ENCODE results near the gene FBXL17. TPM values are rescaled to one million over a fixed set of nuclear protein-coding genes. Genes with fewer than 3 reads are reported as not detected.
A peak's percentile ranks its signal among the peaks of the same experiment; 100 is the strongest.

FBXL17 gene
- total RNA-seq, 2 donors from 2014 or later, result 3.1 to 7.0 TPM

DNA sequence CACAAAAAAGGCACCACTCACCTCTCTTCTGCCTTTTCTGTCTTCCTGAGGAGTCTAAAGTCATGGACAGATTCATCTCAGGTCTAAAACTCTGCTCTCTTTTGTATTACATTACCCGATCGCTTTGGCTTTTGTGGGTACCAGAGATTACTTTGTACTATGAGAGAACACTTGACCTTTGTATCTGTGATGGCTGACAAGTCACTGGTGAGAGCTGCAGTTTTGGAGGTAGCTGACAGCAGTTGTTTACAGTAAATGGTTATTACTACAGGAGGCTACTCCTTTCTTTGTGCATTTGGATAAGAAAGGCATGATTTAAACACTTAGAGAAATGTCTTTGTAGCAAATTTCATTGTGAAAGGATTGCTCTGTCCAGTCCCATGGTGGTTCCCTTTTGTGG, 307.3 kb downstream of the FBXL17 start:
- H3K27ac Mint-ChIP-seq, result no peak overlapping the region
- ATAC-seq, result no peak
- DNase-seq (ENCODE audit: low spot score in 2 of 2), result no peak
- peaks cover 13 to 15% of the 10 kb centered on the region in 2 donors for H3K36me3 Mint-ChIP-seq
- peaks cover 11 to 15% of the 10 kb centered on the region in 2 donors for H3K9me3 Mint-ChIP-seq

DNA sequence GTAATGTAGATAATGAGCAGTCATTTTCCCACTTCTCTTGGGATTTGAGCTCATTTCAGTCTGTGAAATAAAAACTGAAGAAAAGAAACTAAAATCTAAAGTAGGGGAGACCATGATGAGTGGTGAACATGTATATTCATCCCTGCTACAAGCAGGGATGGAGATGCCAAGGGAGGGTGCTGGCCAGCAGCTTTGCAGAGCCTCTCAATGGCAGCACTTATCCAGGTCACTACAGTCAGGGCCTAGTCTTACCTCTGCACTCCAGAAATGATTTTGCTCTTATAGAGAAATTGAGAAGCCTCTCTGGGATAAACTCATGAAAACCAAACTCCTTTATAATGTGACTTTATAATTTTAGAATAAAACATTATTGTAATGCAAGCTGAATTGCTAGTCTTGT, 317.6 kb downstream of the FBXL17 start:
- DNase-seq (ENCODE audit: low spot score in 2 of 2), result no peak
- Mint-ChIP-seq H3K27ac (no peak overlapping the region), H3K9me3 (no peaks in the 10 kb centered on the region), H3K36me3 (no peaks in the 10 kb centered on the region)
- ATAC-seq, result no peak

DNA sequence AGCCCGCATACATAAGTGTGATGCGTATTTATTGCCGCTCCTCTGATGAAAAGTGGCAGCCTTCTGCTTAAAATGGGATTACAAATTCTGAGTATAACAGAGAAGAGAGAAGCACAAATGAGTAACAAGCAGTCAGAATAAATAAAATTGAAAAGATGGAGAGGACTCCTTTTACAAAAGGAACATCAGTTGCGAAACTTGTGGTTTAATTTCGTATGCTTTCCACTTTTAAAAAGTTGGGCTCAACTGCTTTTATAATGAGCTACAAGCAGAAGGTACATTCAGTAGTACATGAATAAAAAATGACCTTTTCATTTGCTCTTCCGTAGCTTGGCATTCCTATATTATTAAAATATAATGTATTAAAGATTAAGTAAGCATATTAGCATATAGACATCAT, 320.0 kb downstream of the FBXL17 start:
- Mint-ChIP-seq H3K36me3 (no peaks in the 10 kb centered on the region), H3K27ac (no peak overlapping the region), H3K9me3 (no peaks in the 10 kb centered on the region)
- DNase-seq (ENCODE audit: low spot score in 2 of 2), result no peak
- no peak for ATAC-seq

DNA sequence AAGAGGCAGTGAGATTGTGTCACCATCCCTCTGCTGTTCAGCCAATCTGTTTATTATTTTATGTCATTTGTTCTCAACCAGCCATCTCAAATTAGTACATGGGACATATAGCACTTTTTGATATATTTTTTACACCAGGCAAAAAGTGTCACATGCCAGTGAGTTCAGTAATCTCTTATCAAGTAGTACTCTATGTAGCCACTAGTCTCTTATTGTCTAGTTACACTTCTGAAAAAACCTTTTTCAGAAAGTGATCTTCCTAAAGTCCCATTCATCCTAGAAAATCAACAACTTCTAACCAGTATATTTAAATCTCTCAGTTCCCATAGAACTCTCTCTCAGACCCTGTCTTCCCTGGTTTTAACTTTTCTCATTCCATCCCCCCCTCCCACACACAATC, 321.6 kb downstream of the FBXL17 start:
- peaks cover 4% of the 10 kb centered on the region in 2 donors for H3K36me3 Mint-ChIP-seq
- no peaks in the 10 kb centered on the region for H3K9me3 Mint-ChIP-seq
- ATAC-seq, result no peak
- DNase-seq (ENCODE audit: low spot score in 2 of 2), result no peak
- no peak overlapping the region for H3K27ac Mint-ChIP-seq

DNA sequence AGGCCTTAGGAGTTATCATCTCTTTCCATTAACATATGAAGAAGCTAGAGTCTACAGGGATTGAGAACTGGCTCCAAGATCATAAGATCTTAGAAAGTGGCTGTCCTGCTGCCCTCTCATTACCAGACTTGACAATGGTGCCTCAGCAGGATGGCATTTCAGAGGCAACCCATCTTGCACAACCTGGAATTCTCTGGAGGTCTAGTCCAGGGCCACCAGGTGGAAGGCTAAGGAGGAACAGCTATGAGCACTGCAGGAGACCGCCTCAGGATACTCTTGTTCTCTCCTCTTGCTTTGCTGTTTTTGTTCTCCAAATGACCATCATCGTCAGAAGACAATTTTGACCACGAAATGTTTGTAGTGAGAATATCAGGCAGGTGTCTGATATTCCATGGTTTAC, 322.6 kb downstream of the FBXL17 start:
- ATAC-seq (no peak), DNase-seq (ENCODE audit: low spot score in 2 of 2) (no peak)
- peaks cover 4 to 10% of the 10 kb centered on the region in 2 donors for H3K36me3 Mint-ChIP-seq
- H3K9me3 Mint-ChIP-seq, result no peaks in the 10 kb centered on the region
- no peak overlapping the region for H3K27ac Mint-ChIP-seq

DNA sequence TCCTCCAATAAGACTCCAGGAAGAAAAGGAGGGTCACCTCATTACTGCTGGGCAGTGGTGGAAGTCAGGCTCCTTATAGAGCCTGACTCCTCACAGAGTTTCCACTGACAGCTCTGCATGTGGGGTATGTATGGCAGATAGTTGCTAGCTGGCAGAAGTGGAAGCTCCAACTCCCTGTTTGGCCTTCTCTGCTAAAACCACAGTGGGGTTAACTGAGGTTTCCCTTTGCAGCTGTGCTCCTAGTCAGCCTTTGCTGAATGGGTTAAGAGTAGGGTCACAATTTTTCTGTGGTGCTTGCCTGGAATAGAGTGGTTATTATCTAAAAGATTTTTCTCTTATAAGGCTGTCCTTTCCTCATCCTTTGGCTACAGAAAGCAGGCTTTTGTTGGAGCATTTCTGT, 327.5 kb downstream of the FBXL17 start:
- DNase-seq (ENCODE audit: low spot score in 2 of 2) (no peak), ATAC-seq (no peak)
- Mint-ChIP-seq H3K36me3 (peaks cover 36 to 59% of the 10 kb centered on the region in 2 donors), H3K9me3 (peaks cover 35 to 37% of the 10 kb centered on the region in 2 donors), H3K27ac (no peak overlapping the region)

DNA sequence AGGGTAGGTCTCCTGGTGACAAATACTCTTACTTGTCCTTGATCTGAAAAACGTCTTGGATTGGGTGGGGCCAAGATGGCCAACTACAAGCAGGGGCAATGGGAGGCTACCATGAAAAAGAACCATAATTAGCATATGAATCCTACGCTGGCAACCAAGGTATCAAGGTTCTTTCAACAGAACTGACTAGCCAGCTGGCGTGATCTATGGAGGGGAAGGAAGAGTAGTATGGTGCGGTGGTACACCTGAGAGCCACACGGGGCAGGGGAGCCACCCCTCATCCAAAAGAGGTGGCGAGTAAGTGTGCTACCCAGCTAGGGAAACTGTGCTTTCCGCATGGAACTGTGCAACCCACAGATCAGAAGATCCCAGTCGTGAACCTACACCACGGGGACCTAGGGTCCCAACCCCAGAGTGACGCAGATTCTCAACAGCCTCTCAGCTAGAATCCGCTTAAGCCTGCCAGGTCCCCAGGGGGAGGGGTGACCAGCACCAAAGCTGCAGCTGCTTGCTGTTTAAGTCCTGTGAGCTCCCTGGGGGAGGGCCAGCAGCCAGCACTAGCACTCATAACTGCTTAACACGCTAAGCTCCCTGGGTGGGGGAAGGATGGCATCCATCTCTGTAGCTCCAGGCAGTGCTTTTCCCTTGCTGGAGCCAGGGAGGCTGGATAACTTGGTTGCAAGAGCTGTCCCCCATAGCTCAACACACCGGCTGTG, 334.8 kb downstream of the FBXL17 start:
- H3K27ac Mint-ChIP-seq, result peak overlapping the region in 1 of 2 donors; percentile 75
- H3K9me3 Mint-ChIP-seq, result peaks cover 22 to 32% of the 10 kb centered on the region in 2 donors
- H3K36me3 Mint-ChIP-seq, result peaks cover 30 to 40% of the 10 kb centered on the region in 2 donors
- no peak for DNase-seq (ENCODE audit: low spot score in 2 of 2)
- ATAC-seq, result no peak

DNA sequence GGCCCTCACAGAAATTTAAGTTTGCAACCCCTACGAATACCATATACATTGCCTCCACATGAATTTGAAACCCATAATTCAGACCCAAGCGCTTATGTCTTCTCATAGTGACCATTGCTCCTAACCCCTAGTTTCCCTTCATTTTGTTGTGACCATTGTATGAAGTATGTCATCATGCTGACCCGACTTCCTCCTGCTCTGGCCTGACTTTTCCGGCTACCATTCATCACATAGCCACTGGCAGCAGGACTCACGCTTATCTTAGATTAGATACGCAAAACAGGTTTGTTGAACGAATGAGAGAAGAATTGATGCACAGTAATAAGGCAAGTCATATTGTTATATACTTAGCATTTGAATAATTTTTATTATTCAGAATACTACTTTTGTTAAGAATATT, 345.4 kb downstream of the FBXL17 start:
- Mint-ChIP-seq H3K27ac (no peak overlapping the region), H3K9me3 (peaks cover 0 to 4% of the 10 kb centered on the region in 2 donors), H3K36me3 (no peaks in the 10 kb centered on the region)
- DNase-seq (ENCODE audit: low spot score in 2 of 2) (no peak), ATAC-seq (no peak)

DNA sequence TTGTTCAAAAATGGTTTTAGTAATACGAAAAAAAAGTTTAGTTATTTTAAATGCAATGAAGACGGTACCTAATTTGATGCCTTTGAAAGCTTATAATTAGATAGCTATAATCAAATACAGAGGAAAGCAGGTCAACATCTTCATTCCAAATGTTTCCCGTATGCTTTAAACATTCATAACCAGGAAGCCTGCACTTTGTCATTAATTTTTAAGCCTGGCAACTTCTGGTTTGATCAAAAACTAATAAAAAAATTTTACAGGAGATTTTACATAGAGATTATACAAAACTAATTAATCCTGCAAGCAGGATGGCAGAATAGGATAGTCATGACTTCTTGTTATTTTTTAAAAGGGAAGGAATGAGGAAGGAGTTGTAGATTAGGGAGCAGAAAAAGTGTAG, 353.0 kb downstream of the FBXL17 start:
- no peak overlapping the region for H3K27ac Mint-ChIP-seq
- DNase-seq (ENCODE audit: low spot score in 2 of 2) (no peak), ATAC-seq (no peak)
- H3K36me3 Mint-ChIP-seq, result no peaks in the 10 kb centered on the region
- no peaks in the 10 kb centered on the region for H3K9me3 Mint-ChIP-seq

DNA sequence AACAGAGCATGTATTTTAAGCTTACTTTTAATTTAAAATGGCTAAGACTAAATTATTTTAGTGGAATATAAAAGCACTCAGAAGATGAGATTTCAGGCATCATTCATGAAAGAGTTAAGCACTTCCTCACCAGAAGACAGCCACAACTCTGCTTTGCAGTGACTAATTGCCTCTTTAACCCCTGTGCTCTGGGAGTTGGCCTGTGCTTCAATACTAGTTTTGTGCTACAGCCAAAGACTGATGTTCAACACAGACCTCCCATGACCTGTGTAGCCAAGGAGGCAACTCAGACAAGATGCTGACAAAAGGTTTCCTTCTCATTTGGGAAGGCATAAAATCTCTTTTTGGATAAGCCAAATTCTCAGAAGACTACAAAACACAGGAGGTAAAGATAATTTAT, 353.5 kb downstream of the FBXL17 start:
- Mint-ChIP-seq H3K27ac (no peak overlapping the region), H3K36me3 (no peaks in the 10 kb centered on the region), H3K9me3 (no peaks in the 10 kb centered on the region)
- ATAC-seq, result no peak
- no peak for DNase-seq (ENCODE audit: low spot score in 2 of 2)

DNA sequence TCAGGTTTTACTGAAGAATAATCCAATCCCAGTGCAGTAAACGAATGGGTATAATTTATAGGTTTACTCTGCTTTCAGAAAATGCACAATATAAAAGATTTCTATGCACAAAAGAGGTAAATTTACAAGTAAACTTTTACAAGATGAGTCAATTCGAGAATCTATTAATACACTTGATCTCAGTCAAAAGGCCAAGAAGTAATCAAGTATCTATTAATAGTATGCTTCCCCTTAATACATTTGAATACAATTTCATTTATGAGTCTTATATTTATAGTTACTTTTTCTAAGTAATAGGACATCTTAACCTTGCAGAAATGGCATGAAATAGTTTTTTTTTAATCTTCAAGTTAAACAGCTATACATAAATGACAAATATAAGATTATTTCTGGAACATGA, 355.9 kb downstream of the FBXL17 start:
- no peak for DNase-seq (ENCODE audit: low spot score in 2 of 2)
- H3K36me3 Mint-ChIP-seq, result no peaks in the 10 kb centered on the region
- H3K27ac Mint-ChIP-seq, result no peak overlapping the region
- no peaks in the 10 kb centered on the region for H3K9me3 Mint-ChIP-seq
- no peak for ATAC-seq

DNA sequence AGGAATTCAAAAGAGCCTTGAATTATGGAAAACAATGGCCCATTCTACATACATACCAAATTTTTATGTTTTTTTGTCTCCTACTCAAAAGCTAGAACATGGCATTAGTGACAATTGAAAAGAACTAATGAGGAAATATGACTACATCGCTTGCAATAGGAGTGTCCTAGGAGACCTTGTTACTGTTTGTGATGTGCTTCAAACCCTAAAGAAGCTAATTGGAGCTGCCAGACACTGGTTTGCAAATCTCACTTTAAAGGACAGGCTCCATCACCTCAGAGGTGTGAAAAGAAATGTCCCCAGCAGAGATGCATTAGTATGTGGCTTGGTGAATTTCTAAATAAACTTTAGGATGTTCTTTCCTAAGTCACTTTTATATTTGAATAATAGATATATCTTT, 356.9 kb downstream of the FBXL17 start:
- H3K27ac Mint-ChIP-seq, result no peak overlapping the region
- H3K36me3 Mint-ChIP-seq, result no peaks in the 10 kb centered on the region
- ATAC-seq (no peak), DNase-seq (ENCODE audit: low spot score in 2 of 2) (no peak)
- no peaks in the 10 kb centered on the region for H3K9me3 Mint-ChIP-seq

DNA sequence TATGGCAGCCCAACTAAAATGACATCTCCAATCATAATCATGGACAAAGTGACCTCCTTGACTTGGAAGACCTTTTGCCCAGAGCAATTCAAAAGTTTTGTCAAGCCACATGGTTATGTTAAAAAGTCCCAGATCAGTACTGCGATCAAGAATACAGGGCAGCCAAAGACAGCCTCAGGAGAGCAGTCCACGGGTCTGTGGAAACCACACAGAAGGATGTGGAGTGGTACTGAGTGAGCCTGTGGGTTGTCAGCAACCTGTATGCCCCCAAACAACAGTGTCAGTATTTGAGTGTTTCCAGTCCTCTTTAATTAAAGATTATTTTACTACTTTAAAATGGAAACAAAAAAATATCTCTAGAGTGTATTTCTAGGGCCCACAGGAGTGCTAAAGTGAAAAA, 365.8 kb downstream of the FBXL17 start:
- DNase-seq (ENCODE audit: low spot score in 2 of 2), result no peak
- Mint-ChIP-seq H3K36me3 (peaks cover 6 to 8% of the 10 kb centered on the region in 2 donors), H3K27ac (no peak overlapping the region), H3K9me3 (no peaks in the 10 kb centered on the region)
- ATAC-seq, result no peak

DNA sequence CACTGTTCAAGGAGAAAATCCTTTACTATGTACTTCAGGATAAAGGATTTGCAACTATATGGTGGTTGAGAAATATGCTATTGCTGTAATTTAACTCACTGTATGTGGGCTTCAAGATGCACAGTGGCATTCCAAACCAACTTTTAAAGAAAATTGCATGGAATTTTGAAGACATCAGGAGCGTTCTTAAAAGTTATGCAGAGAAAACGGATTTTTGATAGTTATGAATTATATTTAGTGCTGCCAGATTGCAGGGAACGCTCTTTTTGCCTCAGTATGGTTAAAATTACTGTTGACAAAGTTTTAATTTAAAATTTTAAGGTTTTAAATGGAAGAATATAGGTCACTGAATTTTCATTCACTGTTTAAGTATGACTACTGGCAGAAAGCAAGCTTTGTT, 375.1 kb downstream of the FBXL17 start:
- Mint-ChIP-seq H3K27ac (no peak overlapping the region), H3K36me3 (no peaks in the 10 kb centered on the region), H3K9me3 (no peaks in the 10 kb centered on the region)
- ATAC-seq (no peak), DNase-seq (ENCODE audit: low spot score in 2 of 2) (no peak)

DNA sequence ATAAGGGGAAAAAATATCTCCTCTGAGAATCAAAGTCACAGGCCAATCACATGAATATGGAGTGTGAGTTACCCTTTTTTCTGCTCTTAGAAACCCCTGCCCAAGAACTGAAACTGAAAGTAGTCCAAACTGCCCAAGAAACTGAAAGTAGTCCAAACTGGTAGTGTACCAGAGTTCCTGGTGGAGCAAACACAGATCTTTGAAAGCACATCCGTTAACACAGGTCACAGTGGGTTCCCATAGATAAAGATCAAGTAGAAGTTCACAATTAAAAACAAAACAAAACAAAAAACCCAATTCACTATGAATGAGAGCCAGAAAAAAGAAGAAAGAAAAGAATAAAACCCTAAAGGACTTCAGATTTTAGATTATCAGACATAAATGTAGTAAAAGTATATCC, 378.7 kb downstream of the FBXL17 start:
- DNase-seq (ENCODE audit: low spot score in 2 of 2) (no peak), ATAC-seq (peak in 1 of 2 donors; percentile 78)
- Mint-ChIP-seq H3K9me3 (no peaks in the 10 kb centered on the region), H3K27ac (peak overlapping the region in 1 of 2 donors; percentile 80), H3K36me3 (no peaks in the 10 kb centered on the region)

DNA sequence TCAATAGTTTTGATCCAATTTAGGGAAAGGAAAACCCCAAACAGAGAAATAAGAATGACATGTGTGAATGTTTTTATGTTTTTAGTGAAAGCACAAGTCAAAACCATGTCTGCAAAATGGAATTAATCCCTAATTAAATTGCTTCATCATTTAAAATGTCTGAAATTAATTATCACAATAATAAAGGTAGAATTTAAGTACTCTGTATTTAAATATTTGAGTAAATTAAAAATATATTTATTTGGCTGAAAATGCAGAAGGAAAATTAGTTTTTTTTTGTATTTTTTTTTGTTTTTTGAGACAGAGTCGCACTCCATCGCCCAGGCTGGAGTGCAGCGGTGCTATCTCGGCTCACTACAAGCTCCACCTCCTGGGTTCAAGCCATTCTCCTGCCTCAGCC, 380.7 kb downstream of the FBXL17 start:
- DNase-seq (ENCODE audit: low spot score in 2 of 2), result no peak
- Mint-ChIP-seq H3K9me3 (no peaks in the 10 kb centered on the region), H3K27ac (no peak overlapping the region), H3K36me3 (no peaks in the 10 kb centered on the region)
- ATAC-seq, result no peak

DNA sequence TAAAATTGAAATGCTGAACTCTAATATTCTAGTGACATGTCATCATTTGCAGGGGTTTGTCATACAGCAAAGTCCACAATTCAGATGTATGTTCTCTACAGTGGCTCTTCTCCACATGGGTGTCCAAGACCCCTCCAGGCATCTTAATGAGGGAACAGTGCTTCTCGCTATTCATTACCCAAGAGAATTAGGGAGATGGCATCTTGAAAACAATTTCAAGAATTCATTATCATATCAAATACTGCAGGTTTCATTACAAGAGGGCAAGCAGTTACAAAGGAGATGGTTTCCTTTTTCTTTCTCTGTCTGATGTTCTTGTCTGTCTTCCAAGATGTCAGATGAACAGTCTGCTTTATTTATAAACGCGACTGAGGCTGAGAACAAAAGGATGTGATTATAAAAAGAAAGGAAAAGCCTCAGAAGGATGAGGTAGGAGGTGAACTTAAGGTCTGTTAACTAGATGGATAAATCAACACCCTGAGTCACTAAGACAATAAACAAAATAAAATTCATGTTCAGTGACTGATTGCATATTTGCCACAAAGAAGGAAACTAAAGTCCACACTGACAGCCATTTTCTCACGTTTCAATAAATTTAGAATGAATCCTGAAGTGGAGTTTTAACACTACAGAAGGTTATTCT, 384.4 kb downstream of the FBXL17 start:
- Mint-ChIP-seq H3K9me3 (no peaks in the 10 kb centered on the region), H3K36me3 (no peaks in the 10 kb centered on the region), H3K27ac (no peak overlapping the region)
- ATAC-seq (no peak), DNase-seq (ENCODE audit: low spot score in 2 of 2) (no peak)

DNA sequence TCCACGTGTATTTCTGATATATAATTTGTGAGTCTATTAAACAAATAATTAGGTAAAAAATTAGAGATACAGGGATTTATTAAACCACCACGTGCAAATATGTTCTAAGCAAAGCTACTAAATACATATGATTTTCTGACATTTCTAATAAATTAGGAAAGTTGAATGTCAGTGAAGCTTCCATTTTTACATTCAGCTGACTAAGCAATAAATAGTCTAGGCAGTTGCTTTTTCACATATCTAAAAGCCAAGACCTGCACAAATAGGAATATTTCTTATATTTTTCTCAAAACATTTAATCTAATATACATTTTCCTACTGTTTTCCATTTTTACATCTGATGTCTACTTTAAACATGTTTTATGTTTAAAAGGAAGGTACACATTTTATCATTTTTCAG, 388.6 kb downstream of the FBXL17 start:
- DNase-seq (ENCODE audit: low spot score in 2 of 2) (no peak), ATAC-seq (no peak)
- Mint-ChIP-seq H3K9me3 (no peaks in the 10 kb centered on the region), H3K27ac (no peak overlapping the region), H3K36me3 (no peaks in the 10 kb centered on the region)

All from activated naive CD4-positive, alpha-beta T cell treated with anti-CD3 and anti-CD28 coated beads, Interleukin-2, amount 50 U/mL, for 72 hours (primary cell).